Measurements from ENCODE around the gene FAAP20. TPM values are rescaled to one million over a fixed set of nuclear protein-coding genes. Genes with fewer than 3 reads are reported as not detected.

Gene FAAP20
- total RNA-seq, 1 donor = 25.3 TPM

DNA sequence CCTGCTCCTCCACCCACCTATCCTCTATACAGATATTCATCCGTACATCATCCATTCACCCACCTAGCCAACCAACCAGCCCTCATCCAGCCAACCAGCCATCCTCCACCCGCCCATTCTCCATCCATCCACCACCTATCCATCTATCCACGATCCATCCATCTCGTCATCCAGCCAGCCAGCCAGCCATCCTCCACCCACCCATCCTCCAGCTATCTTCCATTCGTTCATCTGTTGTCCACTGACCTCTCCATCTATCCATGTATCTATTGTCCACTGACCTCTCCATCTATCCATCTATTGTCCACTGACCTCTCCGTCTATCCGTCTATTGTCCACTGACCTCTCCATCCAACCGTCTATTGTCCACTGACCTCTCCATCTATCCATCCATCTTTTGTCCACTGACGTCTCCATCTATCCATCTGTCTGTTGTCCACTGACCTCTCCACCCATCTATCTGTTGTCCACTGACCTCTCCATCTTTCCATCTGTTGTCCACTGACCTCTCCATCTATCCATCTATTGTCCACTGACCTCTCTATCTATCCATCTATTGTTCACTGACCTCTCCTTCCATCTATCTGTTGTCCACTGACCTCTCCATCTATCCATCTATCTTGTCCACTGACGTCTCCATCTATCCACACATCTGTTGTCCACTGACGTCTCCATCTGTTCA lies 47.6 kb downstream of the FAAP20 start:
- Histone ChIP-seq H3K79me2 (ENCODE audit: insufficient read depth, low read length) (no peaks in the 10 kb centered on the region), H4K20me1 (ENCODE audit: insufficient read depth, low read length) (no peaks in the 10 kb centered on the region), H3K4me2 (ENCODE audit: insufficient read depth, low read length) (no peak overlapping the region), H2AFZ (ENCODE audit: low read length) (no peak overlapping the region), H3K27ac (ENCODE audit: low read depth, low read length) (no peak overlapping the region), H3K36me3 (ENCODE audit: insufficient read depth, low read length) (no peaks in the 10 kb centered on the region), H3K27me3 (ENCODE audit: insufficient read depth, low read length) (peaks cover 4% of the 10 kb centered on the region), H3K4me3 (ENCODE audit: insufficient read depth, low read length) (no peak overlapping the region), H3K4me1 (ENCODE audit: insufficient read depth, low read length) (no peaks in the 10 kb centered on the region), H3K9me3 (ENCODE audit: low read depth, low read length) (no peaks in the 10 kb centered on the region)
- TF ChIP-seq CTCF (IDR thresholded peaks at IDR 0.05; ENCODE audit: extremely low read depth, low read depth, low read length) = no peak
- DNase-seq (ENCODE audit: insufficient read length, low spot score, missing footprints) = no peak

DNA sequence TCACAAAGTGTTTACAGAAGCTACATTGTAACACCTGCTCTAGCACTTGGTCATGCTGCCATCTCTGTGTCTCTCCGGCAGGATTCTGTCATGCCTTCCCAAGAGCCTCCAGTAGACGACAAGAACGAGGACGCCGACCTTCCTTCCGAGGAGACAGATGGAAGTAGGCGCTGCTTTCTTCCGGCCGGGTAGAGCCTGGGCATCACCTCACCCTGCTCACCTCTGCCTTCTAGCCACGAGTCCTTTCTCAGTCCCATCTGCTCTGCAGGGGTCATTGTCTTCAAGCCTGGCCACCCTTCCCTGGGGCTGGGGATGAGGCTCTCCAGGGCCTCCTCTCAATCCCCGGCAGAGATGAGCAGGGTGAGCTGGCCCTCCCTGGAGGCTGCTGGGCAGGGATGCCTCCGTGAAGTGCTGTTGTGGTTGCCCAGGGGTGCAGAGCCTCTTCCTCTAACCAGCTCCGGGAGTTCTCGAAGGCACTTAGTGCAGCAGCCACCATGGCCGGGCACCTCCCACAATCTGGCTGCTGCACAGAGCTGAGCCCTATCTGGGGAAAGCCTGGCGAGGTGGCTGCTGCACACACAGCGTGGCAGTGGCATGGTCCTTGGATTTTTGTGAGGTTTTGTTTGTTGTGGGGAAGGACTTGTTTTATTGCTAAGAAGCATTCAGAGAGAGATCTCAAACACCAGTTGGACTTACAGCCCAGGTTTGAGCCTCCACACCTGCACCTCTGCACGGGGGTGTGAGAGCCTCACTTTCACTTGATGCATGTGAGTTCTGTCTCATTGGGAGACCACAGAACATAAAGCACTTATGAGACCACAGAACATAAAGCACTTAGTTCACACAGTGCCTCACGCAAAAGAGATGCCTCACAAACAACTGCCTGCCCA lies 48.4 kb downstream of the FAAP20 start:
- H3K27me3 ChIP-seq (ENCODE audit: insufficient read depth, low read length) = peaks cover 4% of the 10 kb centered on the region
- H3K36me3 ChIP-seq (ENCODE audit: insufficient read depth, low read length) = no peaks in the 10 kb centered on the region
- TF ChIP-seq CTCF (IDR thresholded peaks at IDR 0.05; ENCODE audit: extremely low read depth, low read depth, low read length) = no peak
- H3K27ac ChIP-seq (ENCODE audit: low read depth, low read length) = no peak overlapping the region
- no peak overlapping the region for H2AFZ ChIP-seq (ENCODE audit: low read length)
- H3K4me1 ChIP-seq (ENCODE audit: insufficient read depth, low read length) = no peaks in the 10 kb centered on the region
- H3K4me3 ChIP-seq (ENCODE audit: insufficient read depth, low read length) = no peak overlapping the region
- DNase-seq (ENCODE audit: insufficient read length, low spot score, missing footprints) = peak; percentile 22
- no peaks in the 10 kb centered on the region for H3K79me2 ChIP-seq (ENCODE audit: insufficient read depth, low read length)
- H4K20me1 ChIP-seq (ENCODE audit: insufficient read depth, low read length) = no peaks in the 10 kb centered on the region
- no peak overlapping the region for H3K4me2 ChIP-seq (ENCODE audit: insufficient read depth, low read length)
- H3K9me3 ChIP-seq (ENCODE audit: low read depth, low read length) = no peaks in the 10 kb centered on the region

DNA sequence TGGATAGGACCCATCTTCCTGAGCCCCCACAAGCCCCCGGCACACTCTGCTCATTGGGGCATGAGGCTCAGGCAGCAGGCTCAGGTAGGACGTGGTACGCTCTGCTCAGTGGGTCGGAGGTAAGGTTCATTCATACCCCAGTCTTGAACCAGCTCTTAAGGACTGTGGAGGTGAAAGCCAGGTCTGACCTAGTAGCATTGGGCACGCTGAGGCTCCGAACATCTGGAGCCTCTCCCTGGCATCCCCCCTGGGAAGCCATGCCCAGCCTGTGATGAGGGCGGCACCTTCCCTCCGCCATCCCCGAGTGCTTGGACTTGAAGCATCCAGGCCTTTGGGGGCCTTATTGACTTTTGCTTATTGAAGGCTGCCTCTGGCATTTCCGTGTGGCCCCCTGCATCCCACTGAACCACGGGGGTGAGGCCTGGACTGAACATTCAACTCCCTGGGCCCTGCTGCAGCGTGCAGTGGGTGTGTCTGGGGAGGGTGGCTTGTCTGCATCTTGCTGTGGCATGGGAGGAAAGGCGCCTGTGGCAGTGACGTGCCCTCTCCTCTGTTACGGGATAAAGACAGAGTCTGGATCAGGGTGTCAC lies 50.0 kb downstream of the FAAP20 start:
- H3K27me3 ChIP-seq (ENCODE audit: insufficient read depth, low read length) = no peaks in the 10 kb centered on the region
- H4K20me1 ChIP-seq (ENCODE audit: insufficient read depth, low read length) = no peaks in the 10 kb centered on the region
- no peak for TF ChIP-seq CTCF (IDR thresholded peaks at IDR 0.05; ENCODE audit: extremely low read depth, low read depth, low read length)
- H3K4me3 ChIP-seq (ENCODE audit: insufficient read depth, low read length) = no peak overlapping the region
- no peak overlapping the region for H3K4me2 ChIP-seq (ENCODE audit: insufficient read depth, low read length)
- no peak overlapping the region for H2AFZ ChIP-seq (ENCODE audit: low read length)
- H3K4me1 ChIP-seq (ENCODE audit: insufficient read depth, low read length) = peaks cover 4% of the 10 kb centered on the region
- no peaks in the 10 kb centered on the region for H3K36me3 ChIP-seq (ENCODE audit: insufficient read depth, low read length)
- H3K27ac ChIP-seq (ENCODE audit: low read depth, low read length) = no peak overlapping the region
- DNase-seq (ENCODE audit: insufficient read length, low spot score, missing footprints) = peak; percentile 69
- no peaks in the 10 kb centered on the region for H3K9me3 ChIP-seq (ENCODE audit: low read depth, low read length)
- no peaks in the 10 kb centered on the region for H3K79me2 ChIP-seq (ENCODE audit: insufficient read depth, low read length)

Data from osteoblast (primary cell).